Activated B cell treated with CpG ODN at 0.5 μM for 24 hours (primary cell): ENCODE measurements around the gene FAM200A. TPM values are rescaled to one million over a fixed set of nuclear protein-coding genes. Genes with fewer than 3 reads are reported as not detected.

Experiments used
- ATAC-seq: fragments of 200-7000 bp; cut with Tn5 transposase; one replicate; pipeline ENCODE4 v1.10.0; 2021; ENCODE audit warnings: low read depth, mild to moderate bottlenecking, moderate library complexity
- CTCF ChIA-PET: fragments of 350-600 bp; sonication (Branson Sonifier 250); formaldehyde crosslinking; loops from one replicate; lab custom pipeline; 2021; ENCODE audit warnings: antibody characterized with exemption; lab: Charles Lee
- POLR2A ChIA-PET: fragments of 350-600 bp; sonication (Branson Sonifier 250); formaldehyde crosslinking; loops from one replicate; lab custom pipeline; 2021; ENCODE audit warnings: antibody characterized with exemption; lab: Charles Lee
- DNase-seq: peaks from one replicate; pipeline ENCODE4 v3.0.0; 2022
- H3K27ac Mint-ChIP-seq: one replicate; pipeline ENCODE4 v1.8.0; 2020; ENCODE audit warnings: mixed read lengths
- H3K27me3 Mint-ChIP-seq: one replicate; pipeline ENCODE4 v1.8.0; 2021; ENCODE audit warnings: mixed read lengths
- H3K36me3 Mint-ChIP-seq: one replicate; pipeline ENCODE4 v1.8.0; 2021; ENCODE audit warnings: low read depth, mixed read lengths
- H3K4me1 Mint-ChIP-seq: one replicate; pipeline ENCODE4 v1.8.0; 2021; ENCODE audit warnings: mixed read lengths
- H3K4me3 Mint-ChIP-seq: one replicate; pipeline ENCODE4 v1.8.0; 2020; ENCODE audit warnings: mild to moderate bottlenecking, mixed read lengths
- H3K9me3 Mint-ChIP-seq: one replicate; pipeline ENCODE4 v1.8.0; 2020; ENCODE audit warnings: mixed read lengths
- CTCF ChIP-seq: fragments of 200-600 bp; IDR thresholded peaks from one replicate; pipeline ENCODE4 v1.8.0; 2022; ENCODE audit warnings: antibody characterized with exemption, mild to moderate bottlenecking
- intact Hi-C: fragments of 100-400 bp; cut with micrococcal nuclease; formaldehyde crosslinking; loops from one replicate; pipeline ENCODE4 v1.15.1; 2024
- total RNA-seq: library from RNA; stranded (reverse); gene quantifications from 2 replicates; pipeline ENCODE4 v1.2.3, GENCODE V29; 2022

FAM200A gene
- total RNA-seq: 9.2 and 9.3 TPM in 2 replicates

GRCh38 chr7:99551767-99552463, at the start of gene FAM200A:
Gene FAM200A (minus strand): TSS chr7:99552114. CDS start chr7:99548407, 3,707 bp downstream.
- TF ChIP-seq CTCF: no peak
- DNase-seq: peak; percentile 78
- CTCF ChIA-PET: no interaction called here
- Mint-ChIP-seq H3K27me3 (no peaks in the 10 kb centered on the region), H3K9me3 (peaks cover 3% of the 10 kb centered on the region), H3K27ac (peak within 1 kb of the TSS; percentile 87), H3K4me3 (peak within 1 kb of the TSS; percentile 91), H3K36me3 (peaks cover 53% of the 10 kb centered on the region), H3K4me1 (peaks cover 33% of the 10 kb centered on the region)
- peak; percentile 98 for ATAC-seq
- intact Hi-C loops: loop anchor here (1.0 to 10.0 kb wide), 7 partner anchors 48 to 677 kb away; partner anchors contain the start of genes ARPC1B, TMEM130, TRIM4 and TRRAP
- POLR2A ChIA-PET: interaction anchor here (0.5 to 1.2 kb wide), 12 partner anchors 8 to 531 kb away, joined by 3 to 31 read pairs (median 4); partner anchors contain the start of genes BUD31, PDAP1, ZKSCAN5 and ZNF394

- Mint-ChIP-seq H3K27me3 (no peaks in the 10 kb centered on the region), H3K4me3 (no peak overlapping the region), H3K36me3 (no peaks in the 10 kb centered on the region), H3K4me1 (no peaks in the 10 kb centered on the region), H3K27ac (no peak overlapping the region), H3K9me3 (no peaks in the 10 kb centered on the region)
- intact Hi-C loops: no loop called here
- ChIA-PET CTCF (no interaction called here), POLR2A (no interaction called here)
- no peak for TF ChIP-seq CTCF
- ATAC-seq: no peak
- DNase-seq: no peak
Measured at GRCh38 chr7:99599836-99600235, 47.9 kb upstream of the FAM200A start.

GRCh38 chr7:99597762-99598501, 46.0 kb upstream of the FAM200A start, which contains the start of gene TMEM225B:
Gene TMEM225B (plus strand): TSS chr7:99598267. CDS start chr7:99604389, 6,122 bp downstream.
- no peaks in the 10 kb centered on the region for H3K9me3 Mint-ChIP-seq
- intact Hi-C loops: no loop called here
- no peak within 1 kb of the TSS for H3K27ac Mint-ChIP-seq
- no peak for TF ChIP-seq CTCF
- ChIA-PET CTCF (no interaction called here), POLR2A (no interaction called here)
- H3K36me3 Mint-ChIP-seq: no peaks in the 10 kb centered on the region
- ATAC-seq (no peak), DNase-seq (no peak)
- H3K4me1 Mint-ChIP-seq: no peaks in the 10 kb centered on the region
- H3K4me3 Mint-ChIP-seq: no peak within 1 kb of the TSS
- H3K27me3 Mint-ChIP-seq: no peaks in the 10 kb centered on the region

GRCh38 chr7:99596408-99596955, 44.6 kb upstream of the FAM200A start:
- ChIA-PET POLR2A (no interaction called here), CTCF (no interaction called here)
- no peak for DNase-seq
- Mint-ChIP-seq H3K4me3 (no peak overlapping the region), H3K27me3 (no peaks in the 10 kb centered on the region), H3K9me3 (no peaks in the 10 kb centered on the region), H3K36me3 (no peaks in the 10 kb centered on the region), H3K27ac (no peak overlapping the region), H3K4me1 (no peaks in the 10 kb centered on the region)
- intact Hi-C loops: no loop called here
- TF ChIP-seq CTCF: no peak
- no peak for ATAC-seq
